CMK (cell line): ENCODE results near the gene UTP25.
"Not testable (repeated sequence)": the region's sequence is repeated elsewhere in the genome, so short reads cannot be mapped to it uniquely, and the experiment has no call there.

Source experiments
- DNase-seq: peaks from one replicate; pipeline ENCODE4 v3.0.0-alpha.2; 2010; ENCODE audit warnings: low read depth

UTP25 gene

GRCh38 chr1:209827384-209828262, at the start of gene UTP25:
Gene UTP25 (plus strand): TSS chr1:209827972. CDS start chr1:209828064, 92 bp downstream.
- DNase-seq = peak; percentile 99

- no peak for DNase-seq
Observed at GRCh38 chr1:209778102-209778501, 49.7 kb upstream of the UTP25 start.

DNA sequence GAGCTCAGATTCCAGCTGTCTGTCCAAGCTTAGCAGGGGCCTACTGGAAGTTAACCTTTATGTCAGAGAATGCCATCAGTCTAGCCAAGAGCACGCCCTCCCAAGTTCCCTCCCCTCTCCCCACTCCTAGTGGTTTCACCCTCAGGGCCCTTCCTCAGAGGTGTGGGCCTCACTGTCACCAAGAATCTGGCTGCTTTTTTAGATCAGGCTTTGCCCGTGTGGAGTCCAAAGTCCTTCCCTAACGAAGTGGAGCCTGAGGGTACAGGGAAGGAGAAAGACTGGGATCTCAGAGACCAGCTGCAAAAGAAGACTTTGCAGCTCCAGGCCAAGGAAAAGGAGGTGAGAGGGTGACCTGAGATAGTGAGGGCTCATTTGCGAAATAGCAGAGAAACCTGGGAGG, 47.5 kb upstream of the UTP25 start:
- DNase-seq = no peak

DNA sequence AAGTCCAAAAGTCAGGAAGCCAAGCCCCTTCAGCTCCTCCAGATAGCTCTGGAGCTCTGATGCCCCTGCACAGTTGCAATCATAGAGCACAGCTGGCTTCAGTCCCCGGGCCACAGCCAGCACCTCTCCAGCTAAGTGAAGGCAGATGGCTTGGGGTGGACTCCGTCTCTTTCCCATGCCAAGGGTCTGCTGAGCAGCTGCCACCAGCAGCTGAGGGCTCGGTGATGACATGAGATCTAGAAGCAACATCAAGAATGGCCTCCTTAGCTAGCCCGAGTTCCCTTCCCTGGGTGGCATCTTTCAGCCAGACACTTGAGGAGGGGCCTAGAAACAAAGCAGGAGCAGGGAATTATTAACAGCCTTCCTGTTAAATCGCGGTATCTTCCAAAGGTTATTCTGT, 44.4 kb upstream of the UTP25 start:
- DNase-seq = no peak

GRCh38 chr1:209784265-209785169, 43.3 kb upstream of the UTP25 start, which contains the start of gene C1orf74:
Gene C1orf74 (minus strand): TSS chr1:209784559. CDS start chr1:209783634, 925 bp downstream.
- peak; percentile 95 for DNase-seq

GRCh38 chr1:209785592-209785991, 42.2 kb upstream of the UTP25 start:
- DNase-seq = no peak

DNA sequence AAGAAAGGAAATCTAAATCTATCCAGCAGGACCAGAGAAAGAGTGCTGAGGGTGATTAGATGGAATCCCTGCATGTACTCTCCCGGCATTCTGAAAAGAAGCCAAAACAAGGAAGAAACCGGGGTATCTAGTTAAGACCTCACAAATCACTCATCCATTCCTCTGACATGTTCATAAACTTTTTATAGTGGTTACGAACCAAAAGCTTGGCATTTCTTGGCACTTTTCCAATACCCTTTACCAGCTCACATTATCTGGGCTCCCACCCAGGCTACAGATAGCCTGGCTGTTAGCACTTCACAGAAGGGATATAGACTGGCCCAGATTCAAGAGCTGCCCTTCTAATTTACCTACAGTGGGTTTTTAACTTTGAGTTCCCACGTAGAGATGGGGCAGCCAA, 41.6 kb upstream of the UTP25 start:
- no peak for DNase-seq

- no peak for DNase-seq
Observed at GRCh38 chr1:209787551-209787950, 40.2 kb upstream of the UTP25 start.

GRCh38 chr1:209789245-209789644, 38.5 kb upstream of the UTP25 start:
- DNase-seq = no peak

GRCh38 chr1:209790286-209791193, 37.2 kb upstream of the UTP25 start:
- DNase-seq = no peak

DNA sequence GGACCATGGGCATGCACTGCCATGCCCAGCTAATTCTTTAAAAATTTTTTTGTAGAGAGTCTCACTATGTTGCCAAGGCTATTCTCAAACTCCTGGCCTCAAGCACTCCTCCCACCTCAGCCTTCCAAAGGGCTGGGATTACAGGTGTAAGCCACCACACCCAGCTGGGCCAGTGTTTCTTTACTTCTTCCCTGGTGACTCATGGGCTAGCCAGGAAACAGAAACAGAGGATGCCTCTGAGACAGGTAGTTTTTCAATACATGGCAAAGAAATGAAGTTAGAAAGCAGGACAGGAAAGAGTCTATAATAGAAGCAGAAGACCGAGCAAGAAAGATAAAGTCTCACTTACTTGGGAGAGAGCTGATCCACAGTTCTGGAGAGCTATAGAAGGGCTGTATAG, 35.9 kb upstream of the UTP25 start:
- no peak for DNase-seq

- not testable (repeated sequence) for DNase-seq
Observed at GRCh38 chr1:209793711-209794110, 34.1 kb upstream of the UTP25 start.

- no peak for DNase-seq
Observed at GRCh38 chr1:209797978-209798639, 29.7 kb upstream of the UTP25 start.

GRCh38 chr1:209800984-209801834, 26.6 kb upstream of the UTP25 start:
- no peak for DNase-seq

- DNase-seq = no peak
Observed at GRCh38 chr1:209802117-209802779, 25.5 kb upstream of the UTP25 start.

GRCh38 chr1:209802780-209803152, 25.0 kb upstream of the UTP25 start:
- no peak for DNase-seq

GRCh38 chr1:209803568-209803967, 24.2 kb upstream of the UTP25 start:
- no peak for DNase-seq

- DNase-seq = no peak
Observed at GRCh38 chr1:209805341-209805781, 22.4 kb upstream of the UTP25 start.
